Testis (tissue), 2 donors: ENCODE results near the gene MYOD1.

Experiments used
- CTCF ChIP-seq, 3 experiments: fragments of 450-650 bp in 2 of 3; fragments of 200-600 bp in 1 of 3; sonication (generic) in 1 of 3; IDR thresholded peaks; one replicate each; pipeline ENCODE4 v1.5.1; 2016 to 2019; ENCODE audit warnings: antibody characterized with exemption in 3 of 3, mild to moderate bottlenecking in 2 of 3, moderate library complexity in 1 of 3
- POLR2A ChIP-seq: fragments of 450-650 bp; IDR thresholded peaks from one replicate; pipeline ENCODE4 v1.6.1; 2017; ENCODE audit warnings: antibody characterized with exemption, mild to moderate bottlenecking, moderate library complexity

DNA sequence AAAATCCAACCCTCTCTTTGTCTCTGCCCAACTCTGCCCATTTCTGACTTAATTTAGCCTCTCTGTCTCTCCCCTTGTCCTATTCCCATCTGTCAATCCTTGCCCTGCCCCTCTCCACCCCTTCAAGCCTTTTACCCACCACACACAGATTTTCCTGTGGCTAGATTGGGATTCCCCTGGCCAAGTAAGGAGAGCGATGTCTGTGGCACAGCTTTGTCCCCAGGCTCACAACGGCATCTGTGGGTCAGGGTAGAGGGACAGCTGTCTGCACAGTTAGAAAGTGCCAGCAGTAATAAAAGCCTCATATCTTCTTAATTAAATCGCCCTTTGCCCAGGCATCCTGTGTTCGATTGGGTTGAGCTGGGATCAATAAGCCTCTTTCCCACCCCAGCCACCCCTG is 13.9 kb downstream of the MYOD1 start:
- TF ChIP-seq CTCF (IDR thresholded peaks at IDR 0.05) (no peak), POLR2A (no peak)
